GM18511 (cell line): ENCODE data around the gene KRT7.

Source experiments
- ATAC-seq: cut with Tn5 transposase; IDR thresholded peaks from one replicate; pipeline ENCODE4 v1.9.1; 2021; ENCODE audit warnings: mild to moderate bottlenecking, moderate library complexity; ENCODE audit not compliant: unreplicated experiment

KRT7 gene

GRCh38 chr12:52199294-52199919 is 33.6 kb upstream of the KRT7 start:
- ATAC-seq = no peak

GRCh38 chr12:52200086-52200780 is 32.8 kb upstream of the KRT7 start:
- ATAC-seq = no peak

DNA sequence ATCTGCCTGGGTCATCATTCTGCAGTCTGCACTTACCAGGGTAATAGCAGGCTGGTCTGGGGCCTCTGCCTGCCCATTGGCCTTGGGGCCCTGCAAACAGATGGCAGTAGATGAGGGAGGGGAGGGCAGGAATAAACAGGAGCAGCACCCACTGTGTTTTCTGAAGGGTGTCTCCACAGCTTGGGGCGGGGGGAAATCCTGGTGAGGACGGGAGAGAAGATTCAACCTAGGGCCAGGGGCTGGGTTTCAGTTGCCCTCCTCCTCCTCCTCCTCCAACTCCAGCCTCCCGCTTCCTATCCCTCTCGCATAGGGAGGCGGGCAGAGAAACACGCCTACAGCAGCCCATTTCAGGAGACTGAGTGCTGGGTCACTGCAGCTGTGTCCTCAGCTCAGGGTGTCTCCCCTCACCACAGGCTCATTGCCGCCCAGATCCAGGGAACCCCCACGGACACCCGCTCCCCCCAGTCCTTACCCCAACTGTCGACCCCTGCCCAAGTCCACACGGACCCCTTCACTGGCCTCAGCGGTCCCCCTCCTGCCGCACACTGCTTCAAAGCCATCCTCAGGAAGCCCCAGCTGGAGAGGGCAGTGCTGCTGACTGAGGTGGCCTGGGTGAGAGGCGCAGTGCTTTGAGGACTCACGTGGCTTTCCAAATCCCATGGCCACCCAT is 32.1 kb upstream of the KRT7 start:
- ATAC-seq = no peak

DNA sequence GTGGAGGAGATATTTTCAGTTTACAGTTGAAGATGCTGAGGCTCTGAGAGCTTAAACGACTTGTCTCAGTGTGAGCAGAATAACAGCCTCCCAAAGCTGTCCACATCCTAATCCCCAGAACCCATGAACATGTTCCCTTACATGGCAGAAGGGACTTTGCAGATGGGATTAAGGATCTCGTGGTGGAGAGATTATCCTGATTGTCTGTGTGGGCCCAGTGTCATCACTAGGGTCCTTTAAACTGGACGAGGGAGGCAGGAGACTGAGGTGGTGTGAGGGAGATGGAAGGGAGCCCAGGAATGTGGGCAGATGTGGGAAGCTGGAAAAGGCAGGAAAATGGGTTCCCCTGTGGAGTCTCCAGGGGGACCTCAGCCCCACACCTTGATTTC is 31.6 kb upstream of the KRT7 start:
- ATAC-seq = no peak

DNA sequence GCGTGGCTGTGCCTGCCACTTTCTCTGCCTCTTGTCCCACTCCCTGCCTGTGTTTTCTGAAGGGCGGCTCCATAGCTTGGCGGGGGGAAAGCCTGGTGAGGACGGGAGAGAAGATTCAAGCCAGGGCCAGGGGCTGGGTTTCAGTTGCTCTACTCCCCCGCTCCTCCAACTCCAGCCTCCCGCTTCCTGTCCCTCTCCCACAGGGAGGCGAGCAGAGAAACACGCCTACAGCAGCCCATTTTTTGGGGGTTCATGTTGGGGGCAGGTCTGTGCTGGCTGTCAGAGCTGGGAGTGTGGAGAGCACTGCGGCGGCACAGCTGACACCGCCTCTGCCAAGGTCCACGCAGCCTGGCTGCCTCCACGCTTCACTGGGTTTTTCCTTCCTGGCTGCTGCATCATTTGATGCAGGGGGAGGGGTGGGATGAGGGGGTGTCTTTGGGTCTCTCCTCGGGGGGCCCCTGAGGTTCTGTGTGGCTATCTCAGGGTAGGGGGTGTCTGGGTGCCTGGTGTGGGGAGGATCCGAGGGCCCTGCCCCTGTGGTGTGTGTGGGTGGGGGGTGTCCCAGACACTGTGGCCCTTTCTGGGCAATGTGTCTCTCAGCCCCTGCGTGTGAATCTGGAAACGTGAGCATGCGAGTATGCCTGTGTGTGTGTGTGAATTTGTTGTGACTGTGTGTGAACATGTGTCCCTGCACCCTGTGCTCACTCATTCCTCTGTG is 30.5 kb upstream of the KRT7 start:
- ATAC-seq = no peak

DNA sequence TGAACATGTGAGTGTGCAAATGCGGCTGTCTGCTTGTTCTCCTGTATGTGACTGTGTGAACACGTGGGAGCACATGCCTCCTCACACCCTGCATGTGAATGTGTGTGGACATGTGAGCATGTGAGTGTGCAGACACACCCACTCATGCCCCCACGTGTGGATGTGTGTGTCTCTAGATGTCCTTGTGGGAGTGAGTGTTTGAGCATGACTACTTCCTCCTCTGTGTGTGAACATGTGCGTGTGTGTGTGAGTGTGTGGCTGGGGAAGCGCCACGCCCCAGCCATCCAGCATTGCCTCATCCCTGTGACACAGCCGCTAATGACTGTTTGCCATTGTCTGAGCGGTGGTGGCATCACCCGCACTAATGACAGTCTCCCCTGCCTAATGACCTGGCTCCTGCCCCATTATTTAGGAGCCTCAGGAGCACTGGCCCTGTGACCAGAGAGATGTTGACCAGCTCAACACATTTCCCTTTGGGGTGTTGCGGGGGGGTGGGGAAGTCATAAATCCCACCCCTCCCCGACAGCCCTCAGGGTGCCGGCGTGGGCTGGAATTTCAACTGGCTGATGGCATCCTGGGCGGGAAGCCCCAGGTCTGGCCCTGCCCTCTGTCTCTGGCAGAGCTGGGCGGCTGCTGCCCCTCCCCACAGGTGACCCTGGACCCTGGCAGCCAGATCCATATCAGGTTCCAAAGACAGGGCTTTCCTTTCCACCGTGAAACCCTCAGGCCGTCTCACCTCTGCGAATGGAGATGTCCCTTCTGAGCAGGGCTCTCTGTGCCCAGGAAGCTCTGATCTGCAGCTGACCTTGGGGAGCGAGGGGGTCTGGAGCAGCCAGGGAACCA is 29.7 kb upstream of the KRT7 start:
- no peak for ATAC-seq

DNA sequence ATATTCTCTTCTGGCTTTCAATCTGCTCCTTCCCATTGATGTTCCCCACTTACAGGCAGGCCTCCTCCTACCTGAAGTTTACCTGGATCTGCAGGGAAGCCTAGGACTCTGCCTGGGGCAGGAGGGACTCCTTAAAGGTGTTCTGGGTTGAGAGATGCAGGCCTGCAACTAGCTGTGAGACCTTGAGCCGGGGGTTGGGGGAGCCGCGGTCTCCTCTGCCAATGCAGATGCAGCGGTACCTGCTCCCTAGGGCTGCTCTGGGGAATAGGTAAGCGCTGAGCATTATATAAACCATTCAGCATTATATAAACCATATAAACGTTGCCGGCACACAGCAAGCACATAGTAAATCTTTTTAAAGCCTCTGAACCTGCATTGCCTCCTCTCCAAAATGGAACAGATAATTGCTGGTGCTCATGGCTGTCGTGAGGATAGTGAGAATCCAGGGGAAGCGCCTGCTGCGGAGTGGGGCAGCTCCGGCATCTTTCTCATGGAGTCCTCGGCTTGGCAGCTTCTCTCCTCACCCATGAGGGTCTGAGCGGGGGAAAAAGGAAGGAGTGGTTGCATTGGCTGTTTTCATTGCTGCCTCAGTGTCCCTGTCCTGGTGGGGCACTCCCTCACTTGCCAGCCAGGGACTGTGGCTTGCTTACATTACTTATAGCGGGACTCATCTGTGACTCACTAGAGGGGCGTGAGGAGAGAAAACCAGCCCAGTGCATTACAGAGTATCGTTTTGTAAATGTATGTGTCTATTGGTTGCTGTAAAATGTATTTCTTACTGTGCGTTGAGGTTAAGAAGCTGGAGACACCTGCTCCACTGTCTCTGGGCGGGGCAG is 28.7 kb upstream of the KRT7 start:
- ATAC-seq = no peak

DNA sequence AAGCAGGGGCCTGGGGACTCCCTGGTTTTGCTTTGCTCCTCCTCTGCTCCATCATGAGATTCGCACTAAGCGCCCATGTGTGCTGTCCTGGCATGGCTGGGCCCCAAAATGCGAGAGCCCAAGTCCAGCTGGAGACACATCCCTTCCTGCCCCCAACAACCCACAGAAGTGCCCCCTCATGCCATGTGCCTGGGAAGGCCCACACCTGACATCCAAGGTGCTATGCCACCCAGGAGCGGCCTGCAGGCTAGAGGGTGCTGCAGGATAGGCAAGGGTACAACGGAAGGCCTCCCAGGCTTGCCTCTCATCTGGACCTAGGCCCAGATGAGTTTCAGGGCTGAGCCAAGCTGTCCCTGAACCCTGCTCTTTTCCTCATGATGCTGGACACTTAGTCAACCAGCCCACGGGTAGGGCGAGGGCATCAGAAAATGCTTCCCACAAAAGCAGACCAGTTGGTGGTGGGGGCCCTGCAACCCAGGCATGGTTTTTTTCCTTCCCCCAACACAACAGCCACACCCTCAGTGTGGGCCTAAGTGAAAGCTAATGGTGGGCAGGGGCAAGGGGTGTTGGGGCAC is 28.0 kb upstream of the KRT7 start:
- no peak for ATAC-seq

- ATAC-seq = no peak
Observed at GRCh38 chr12:52205612-52206303, 27.3 kb upstream of the KRT7 start.

GRCh38 chr12:52206304-52207040 is 26.6 kb upstream of the KRT7 start:
- ATAC-seq = no peak

- ATAC-seq = no peak
Observed at GRCh38 chr12:52207106-52207505, 25.9 kb upstream of the KRT7 start.

DNA sequence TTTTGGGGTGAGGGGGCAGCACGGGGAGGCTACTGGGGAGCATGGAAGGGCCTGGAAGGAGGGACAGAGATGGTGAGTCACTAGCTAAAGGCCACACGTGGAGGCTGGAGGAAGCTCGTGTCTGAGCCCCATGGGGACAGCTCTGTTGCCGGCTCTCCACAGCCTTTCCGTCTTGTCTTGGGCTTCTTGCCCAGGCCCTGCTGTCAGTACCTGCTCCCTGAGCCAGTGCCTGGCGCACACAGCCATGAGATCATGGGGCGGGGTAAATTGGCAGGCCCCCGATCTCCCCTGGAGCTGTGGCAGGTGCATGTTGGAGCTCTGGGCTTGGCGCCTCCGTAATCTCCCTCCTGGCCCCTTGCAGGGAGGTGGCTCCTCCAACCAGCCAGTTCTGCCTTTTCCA is 25.1 kb upstream of the KRT7 start:
- no peak for ATAC-seq

DNA sequence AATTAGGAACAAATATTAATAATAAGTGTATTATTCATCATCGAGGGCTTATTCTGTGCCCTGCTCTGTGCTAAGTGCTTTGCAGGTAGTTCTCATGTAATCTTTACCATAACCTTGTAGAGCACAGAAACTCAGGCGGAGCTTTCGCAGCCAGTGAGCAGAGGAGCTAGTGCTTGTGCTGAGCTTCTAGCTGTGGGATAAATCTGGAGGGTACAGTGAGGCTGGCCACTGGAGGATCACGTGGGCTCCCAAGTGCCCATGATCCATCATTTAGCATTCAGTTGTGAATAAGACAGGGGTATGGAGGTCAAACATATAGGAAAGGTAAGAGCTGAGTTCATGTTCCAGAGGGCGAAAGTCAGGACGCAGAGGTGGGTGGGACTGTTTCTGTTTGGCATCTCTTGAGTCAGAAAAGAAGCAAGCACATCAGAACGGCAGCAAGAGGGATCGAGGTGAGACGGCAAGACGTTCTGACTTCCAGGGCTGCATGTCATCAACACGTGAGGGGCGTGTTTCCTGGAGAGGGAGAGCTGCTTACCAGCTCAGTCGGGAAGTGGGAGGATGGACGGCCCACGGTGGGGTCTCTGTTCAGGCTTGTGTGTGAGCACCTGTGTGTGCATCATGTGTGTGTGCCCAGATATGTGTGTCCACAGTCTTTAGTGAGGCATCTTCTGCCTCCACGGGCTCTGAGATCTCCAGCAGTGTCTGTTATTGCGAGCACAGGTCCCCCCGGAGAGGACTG is 24.4 kb upstream of the KRT7 start:
- ATAC-seq = no peak

DNA sequence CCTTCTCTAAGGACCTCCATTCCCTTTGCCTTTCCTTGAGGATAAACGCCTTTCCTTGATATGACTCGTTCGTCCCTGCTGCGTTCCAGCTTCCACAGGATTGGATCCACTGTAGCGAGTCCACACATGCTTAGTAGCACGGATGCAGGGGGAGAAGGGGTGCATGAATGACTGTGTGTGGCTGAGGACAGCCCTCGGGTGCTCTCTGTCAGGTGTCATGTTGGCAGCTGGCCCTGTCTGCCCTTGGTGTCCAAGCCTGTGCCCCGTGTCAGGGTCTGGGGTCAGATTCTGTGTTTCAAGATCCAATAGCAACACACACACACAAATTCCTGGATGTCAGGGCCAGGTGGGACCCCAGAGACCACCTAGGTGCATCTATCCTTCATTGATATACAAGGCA is 23.7 kb upstream of the KRT7 start:
- no peak for ATAC-seq

GRCh38 chr12:52210186-52210924 is 22.7 kb upstream of the KRT7 start:
- ATAC-seq = no peak

DNA sequence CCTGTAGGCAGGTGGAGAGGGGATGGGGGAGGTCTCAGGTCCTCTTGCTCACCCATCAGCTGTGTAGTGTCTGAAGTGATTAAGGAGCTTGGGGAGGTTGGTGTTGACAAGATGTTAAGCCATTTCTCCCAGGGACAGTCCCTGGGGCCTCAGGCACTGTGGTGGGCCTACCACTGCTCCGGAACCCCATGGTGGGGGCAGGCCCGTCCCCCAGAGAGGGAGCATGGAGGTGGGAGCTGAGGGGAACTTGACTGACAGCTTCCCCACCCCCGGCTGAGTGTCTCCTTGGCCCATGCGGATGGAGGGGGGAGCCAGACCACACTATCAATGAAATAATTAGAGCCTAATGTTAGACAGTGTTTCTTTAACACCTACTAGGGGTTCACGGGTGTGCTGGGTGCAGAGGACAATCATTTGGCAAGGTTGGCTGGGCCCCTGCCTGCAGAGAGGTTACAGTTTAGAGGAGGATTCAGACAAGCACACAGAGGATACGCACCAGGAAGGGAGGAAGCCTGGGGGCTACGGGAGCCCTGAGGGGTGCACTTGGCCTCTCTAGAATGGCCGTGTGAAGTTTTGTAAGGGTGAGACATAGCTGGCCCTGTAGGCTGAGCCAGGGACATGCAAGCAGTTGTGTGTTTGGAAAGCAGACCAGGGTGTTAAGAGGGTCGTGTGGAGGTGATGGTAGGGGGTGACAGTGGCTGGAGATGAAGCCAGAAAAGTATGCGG is 22.0 kb upstream of the KRT7 start:
- no peak for ATAC-seq
